ENCODE results near the gene TMEM132C.

GRCh38 chr12:128675576-128675975 lies 408.6 kb downstream of the TMEM132C start:
- TF ChIP-seq, protein P1, sequence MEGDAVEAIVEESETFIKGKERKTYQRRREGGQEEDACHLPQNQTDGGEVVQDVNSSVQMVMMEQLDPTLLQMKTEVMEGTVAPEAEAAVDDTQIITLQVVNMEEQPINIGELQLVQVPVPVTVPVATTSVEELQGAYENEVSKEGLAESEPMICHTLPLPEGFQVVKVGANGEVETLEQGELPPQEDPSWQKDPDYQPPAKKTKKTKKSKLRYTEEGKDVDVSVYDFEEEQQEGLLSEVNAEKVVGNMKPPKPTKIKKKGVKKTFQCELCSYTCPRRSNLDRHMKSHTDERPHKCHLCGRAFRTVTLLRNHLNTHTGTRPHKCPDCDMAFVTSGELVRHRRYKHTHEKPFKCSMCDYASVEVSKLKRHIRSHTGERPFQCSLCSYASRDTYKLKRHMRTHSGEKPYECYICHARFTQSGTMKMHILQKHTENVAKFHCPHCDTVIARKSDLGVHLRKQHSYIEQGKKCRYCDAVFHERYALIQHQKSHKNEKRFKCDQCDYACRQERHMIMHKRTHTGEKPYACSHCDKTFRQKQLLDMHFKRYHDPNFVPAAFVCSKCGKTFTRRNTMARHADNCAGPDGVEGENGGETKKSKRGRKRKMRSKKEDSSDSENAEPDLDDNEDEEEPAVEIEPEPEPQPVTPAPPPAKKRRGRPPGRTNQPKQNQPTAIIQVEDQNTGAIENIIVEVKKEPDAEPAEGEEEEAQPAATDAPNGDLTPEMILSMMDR (IDR thresholded peaks at IDR 0.05; ENCODE audit: poor library complexity), result no peak
- no peak for TF ChIP-seq EZH2 (IDR thresholded peaks at IDR 0.05; ENCODE audit: borderline replicate concordance)
